Parathyroid adenoma (tissue), 2 donors: ENCODE measurements around the gene ZNF81.
A peak's percentile ranks its signal among the peaks of the same experiment; 100 is the strongest.
"Not testable (repeated sequence)": the region's sequence is repeated elsewhere in the genome, so short reads cannot be mapped to it uniquely, and the experiment has no call there.

ENCODE experiments used
- H2AFZ ChIP-seq: fragments of 300-600 bp; sonication (generic); one replicate; pipeline ENCODE4 v1.7.0; 2017; ENCODE audit warnings: antibody characterized with exemption, mild to moderate bottlenecking
- H3K27ac ChIP-seq: fragments of 300-600 bp; sonication (generic); one replicate; pipeline ENCODE4 v1.7.0; 2017
- H3K27me3 ChIP-seq: fragments of 300-600 bp; sonication (generic); one replicate; pipeline ENCODE4 v1.7.0; 2017; ENCODE audit warnings: low read length; ENCODE audit not compliant: control insufficient read depth, insufficient read depth
- H3K36me3 ChIP-seq: fragments of 300-600 bp; sonication (generic); one replicate; pipeline ENCODE4 v1.7.0; 2017; ENCODE audit warnings: low read length; ENCODE audit not compliant: control insufficient read depth, insufficient read depth
- H3K4me1 ChIP-seq: fragments of 300-600 bp; sonication (generic); one replicate; pipeline ENCODE4 v1.7.0; 2017; ENCODE audit warnings: control low read depth
- H3K4me2 ChIP-seq: fragments of 300-600 bp; sonication (generic); one replicate; pipeline ENCODE4 v1.7.0; 2017; ENCODE audit warnings: low read length
- H3K4me3 ChIP-seq: fragments of 300-600 bp; sonication (generic); one replicate; pipeline ENCODE4 v1.7.0; 2017; ENCODE audit warnings: low read depth, low read length
- H3K79me2 ChIP-seq: fragments of 300-600 bp; sonication (generic); one replicate; pipeline ENCODE4 v1.7.0; 2017; ENCODE audit warnings: control low read depth
- H3K9ac ChIP-seq: fragments of 300-600 bp; sonication (generic); one replicate; pipeline ENCODE4 v1.7.0; 2017; ENCODE audit warnings: mild to moderate bottlenecking
- H3K9me3 ChIP-seq: fragments of 300-600 bp; sonication (generic); one replicate; pipeline ENCODE4 v1.7.0; 2017; ENCODE audit warnings: low read length; ENCODE audit not compliant: control insufficient read depth
- CTCF ChIP-seq: fragments of 300-600 bp; sonication (generic); IDR thresholded peaks from one replicate; pipeline ENCODE4 v1.7.0; 2017; ENCODE audit warnings: antibody characterized with exemption, mild to moderate bottlenecking
- donor health status: primary hyperparathyroidism.

The ZNF81 gene

DNA sequence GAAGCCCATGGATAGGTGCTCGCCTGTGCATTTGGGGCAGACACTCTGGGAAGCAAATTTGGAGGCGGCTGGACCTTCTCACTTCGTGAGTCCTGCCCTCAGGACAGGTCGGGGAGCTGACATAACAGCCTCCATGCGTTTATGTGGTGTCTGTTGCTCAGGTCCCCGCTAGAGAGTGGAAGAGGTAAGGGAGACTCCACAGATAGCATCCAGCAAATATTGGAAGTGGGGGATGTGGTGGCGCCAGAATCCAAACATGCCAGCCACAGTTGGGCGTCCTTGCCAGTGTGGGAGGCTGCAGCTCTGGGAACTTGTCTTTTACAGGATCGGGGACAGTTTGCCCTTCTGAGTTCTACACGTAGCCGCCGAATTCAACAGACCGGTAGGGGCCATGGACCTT is 119.3 kb downstream of the ZNF81 start:
- no peak overlapping the region for H3K4me3 ChIP-seq
- no peaks in the 10 kb centered on the region for H3K9me3 ChIP-seq

DNA sequence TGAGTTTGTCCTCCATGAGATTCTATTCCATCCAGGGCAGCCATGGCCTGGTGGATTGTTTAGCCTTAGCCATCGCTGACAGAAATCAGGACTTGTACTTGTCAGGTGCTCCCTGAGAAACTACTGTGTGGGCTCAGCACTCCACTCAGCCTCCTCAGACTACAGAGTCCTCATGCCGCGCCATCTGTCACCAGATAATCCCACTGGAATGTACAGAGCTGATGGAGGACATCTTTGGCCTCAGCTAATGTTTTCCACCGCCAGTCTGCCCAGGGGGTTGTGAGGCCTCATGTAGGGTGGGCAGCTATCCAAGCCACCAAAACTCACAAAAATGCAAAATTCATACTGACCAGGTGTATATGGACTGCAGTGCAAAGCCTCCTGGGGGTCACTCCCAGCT is 121.5 kb downstream of the ZNF81 start:
- not testable (repeated sequence) for H3K27ac ChIP-seq, H3K79me2 ChIP-seq, H3K4me3 ChIP-seq, H2AFZ ChIP-seq, H3K9me3 ChIP-seq, H3K4me1 ChIP-seq, H3K36me3 ChIP-seq, H3K27me3 ChIP-seq, H3K4me2 ChIP-seq, H3K9ac ChIP-seq

More for the DNA sequence above, 119.3 kb downstream of the ZNF81 start:
- Histone ChIP-seq H3K4me1 (no peaks in the 10 kb centered on the region), H3K27me3 (no peaks in the 10 kb centered on the region), H3K36me3 (no peaks in the 10 kb centered on the region), H3K79me2 (no peaks in the 10 kb centered on the region), H2AFZ (no peak overlapping the region), H3K4me2 (no peak overlapping the region), H3K9ac (no peak overlapping the region), H3K27ac (no peak overlapping the region)
- TF ChIP-seq CTCF = no peak

DNA sequence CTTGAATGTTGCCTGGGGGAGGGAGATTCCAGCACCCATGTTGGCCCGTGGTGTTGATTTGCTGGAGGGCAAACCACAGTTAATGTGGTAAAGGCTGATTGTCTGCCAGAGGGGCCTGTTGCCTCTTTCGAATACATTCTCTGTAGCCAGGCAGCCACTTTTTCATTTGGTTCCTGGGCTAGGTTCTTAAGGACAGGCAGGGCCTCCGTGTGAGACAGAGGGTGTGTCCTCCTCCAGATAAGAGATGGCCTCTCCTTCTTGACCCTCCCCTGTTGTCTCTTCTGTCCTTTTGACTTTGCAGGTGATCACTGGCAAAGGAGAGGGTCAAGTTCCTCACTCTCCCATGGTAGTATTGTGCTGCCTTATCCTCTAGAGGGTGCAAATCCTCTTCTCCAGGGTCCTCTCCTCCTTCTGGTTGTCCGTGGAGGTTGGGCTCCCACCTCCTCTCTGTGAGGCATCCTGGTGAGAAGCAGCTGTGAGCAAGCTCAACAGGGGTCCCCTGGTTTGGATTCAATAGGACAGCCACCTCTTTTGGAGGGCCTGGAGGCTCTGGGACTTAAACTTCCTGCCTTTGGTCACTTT is 122.2 kb downstream of the ZNF81 start:
- no peaks in the 10 kb centered on the region for H3K9me3 ChIP-seq
- no peak overlapping the region for H3K27ac ChIP-seq
- no peak overlapping the region for H3K4me3 ChIP-seq
- no peak overlapping the region for H3K9ac ChIP-seq
- no peaks in the 10 kb centered on the region for H3K36me3 ChIP-seq
- peak; percentile 19 for TF ChIP-seq CTCF
- no peaks in the 10 kb centered on the region for H3K27me3 ChIP-seq
- no peaks in the 10 kb centered on the region for H3K79me2 ChIP-seq
- H3K4me1 ChIP-seq = no peaks in the 10 kb centered on the region
- no peak overlapping the region for H2AFZ ChIP-seq
- H3K4me2 ChIP-seq = no peak overlapping the region

DNA sequence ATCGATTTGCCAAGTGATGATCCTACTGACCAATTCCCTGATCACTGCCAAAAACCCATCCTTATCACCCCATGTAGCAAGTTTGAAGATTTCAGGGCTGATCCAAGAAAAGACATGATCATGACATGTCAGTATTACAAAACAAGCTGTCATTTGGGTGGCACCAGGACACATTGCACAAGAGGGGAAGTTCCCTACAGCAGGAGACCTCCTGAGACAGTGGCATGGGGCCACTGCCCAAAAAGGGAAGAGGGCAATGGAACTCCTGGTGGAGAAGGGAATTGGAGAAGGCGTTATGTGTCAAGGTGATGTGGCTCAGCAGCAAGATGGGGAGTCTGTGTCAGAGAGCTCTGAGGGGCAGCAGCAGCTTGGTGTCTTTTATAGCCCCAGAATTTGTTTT is 123.7 kb downstream of the ZNF81 start:
- no peaks in the 10 kb centered on the region for H3K27me3 ChIP-seq
- no peak overlapping the region for H3K27ac ChIP-seq
- no peaks in the 10 kb centered on the region for H3K79me2 ChIP-seq
- TF ChIP-seq CTCF = no peak
- no peak overlapping the region for H3K4me2 ChIP-seq
- H3K9ac ChIP-seq = no peak overlapping the region
- H3K4me1 ChIP-seq = no peaks in the 10 kb centered on the region
- no peaks in the 10 kb centered on the region for H3K36me3 ChIP-seq
- H2AFZ ChIP-seq = no peak overlapping the region
- H3K9me3 ChIP-seq = no peaks in the 10 kb centered on the region
- no peak overlapping the region for H3K4me3 ChIP-seq

GRCh38 chrX:47961830-47962229 is 125.1 kb downstream of the ZNF81 start:
- not testable (repeated sequence) for H3K36me3 ChIP-seq, H3K9ac ChIP-seq, H3K79me2 ChIP-seq, H3K27me3 ChIP-seq, H3K9me3 ChIP-seq, H2AFZ ChIP-seq, H3K27ac ChIP-seq, H3K4me3 ChIP-seq, H3K4me1 ChIP-seq, H3K4me2 ChIP-seq

- not testable (repeated sequence) for H2AFZ ChIP-seq, H3K9me3 ChIP-seq, H3K79me2 ChIP-seq, H3K4me3 ChIP-seq, H3K36me3 ChIP-seq, H3K4me2 ChIP-seq, H3K9ac ChIP-seq, H3K27me3 ChIP-seq, H3K27ac ChIP-seq, H3K4me1 ChIP-seq
Observed at GRCh38 chrX:47965526-47965925, 128.8 kb downstream of the ZNF81 start.
